MM.1S (cell line): ENCODE measurements around the gene NOS2.

Experiments used
- DNase-seq: peaks from one replicate; pipeline ENCODE4 v3.0.0-alpha.2; 2015
- H2AFZ ChIP-seq: fragments of 300-600 bp; sonication (generic); 2 replicates; pipeline ENCODE4 v1.6.0; 2016; ENCODE audit warnings: antibody characterized with exemption, low read length
- H3F3A ChIP-seq: fragments of 300-600 bp; sonication (generic); 2 replicates; pipeline ENCODE4 v1.6.1; 2016; ENCODE audit warnings: mild to moderate bottlenecking, antibody characterized with exemption, low read length, moderate library complexity, mixed read lengths; ENCODE audit not compliant: insufficient read depth
- H3K27ac ChIP-seq: fragments of 300-600 bp; sonication (generic); 2 replicates; pipeline ENCODE4 v1.5.1; 2016; ENCODE audit warnings: mild to moderate bottlenecking, low read length
- H3K27me3 ChIP-seq: fragments of 300-600 bp; sonication (generic); replicated peaks from 2 replicates; pipeline ENCODE4 v1.6.0; 2016; ENCODE audit warnings: low read length; ENCODE audit not compliant: insufficient read depth
- H3K36me3 ChIP-seq: fragments of 300-600 bp; sonication (generic); replicated peaks from 2 replicates; pipeline ENCODE4 v1.6.1; 2016; ENCODE audit warnings: mild to moderate bottlenecking, low read length, mixed read lengths; ENCODE audit not compliant: insufficient read depth
- H3K4me1 ChIP-seq: fragments of 300-600 bp; sonication (generic); 2 replicates; pipeline ENCODE4 v1.6.1; 2016; ENCODE audit warnings: low read length, mixed read lengths
- H3K4me2 ChIP-seq: fragments of 300-600 bp; sonication (generic); 2 replicates; pipeline ENCODE4 v1.6.0; 2016; ENCODE audit warnings: low read depth, low read length
- H3K4me3 ChIP-seq: fragments of 300-600 bp; sonication (generic); 2 replicates; pipeline ENCODE4 v1.5.1; 2016; ENCODE audit warnings: low read length, mixed read lengths
- H3K79me2 ChIP-seq: fragments of 300-600 bp; sonication (generic); 2 replicates; pipeline ENCODE4 v1.6.1; 2016; ENCODE audit warnings: mixed run types, low read length, mixed read lengths
- H3K9ac ChIP-seq: fragments of 300-600 bp; sonication (generic); 2 replicates; pipeline ENCODE4 v1.6.1; 2016; ENCODE audit warnings: low read length, mixed read lengths
- H3K9me2 ChIP-seq: fragments of 300-600 bp; sonication (generic); replicated peaks from 2 replicates; pipeline ENCODE4 v1.6.1; 2016; ENCODE audit warnings: mild to moderate bottlenecking, low read length, mixed read lengths; ENCODE audit not compliant: insufficient read depth
- H3K9me3 ChIP-seq: fragments of 300-600 bp; sonication (generic); replicated peaks from 2 replicates; pipeline ENCODE4 v1.6.1; 2016; ENCODE audit warnings: mild to moderate bottlenecking, low read length, mixed read lengths; ENCODE audit not compliant: insufficient read depth
- H4K20me1 ChIP-seq: fragments of 300-600 bp; sonication (generic); 2 replicates; pipeline ENCODE4 v1.6.1; 2016; ENCODE audit warnings: mild to moderate bottlenecking, low read length, moderate library complexity, mixed read lengths; ENCODE audit not compliant: insufficient read depth
- EZH2 ChIP-seq: fragments of 300-600 bp; sonication (generic); optimal IDR thresholded peaks from 2 replicates; pipeline ENCODE3; 2017; ENCODE audit warnings: low read depth, mild to moderate bottlenecking, antibody characterized with exemption, low read length, mixed read lengths
- EZH2phosphoT487 ChIP-seq: fragments of 300-600 bp; sonication (generic); IDR thresholded peaks from 2 replicates; pipeline ENCODE4 v1.6.1; 2018; ENCODE audit warnings: antibody characterized with exemption, low read length
- TF ChIP-seq, protein P1 (sequence below): fragments of 300-600 bp; sonication (generic); IDR thresholded peaks from 2 replicates; pipeline ENCODE4 v1.5.1; 2016; ENCODE audit warnings: antibody characterized with exemption, low read length, mixed read lengths

The NOS2 gene

DNA sequence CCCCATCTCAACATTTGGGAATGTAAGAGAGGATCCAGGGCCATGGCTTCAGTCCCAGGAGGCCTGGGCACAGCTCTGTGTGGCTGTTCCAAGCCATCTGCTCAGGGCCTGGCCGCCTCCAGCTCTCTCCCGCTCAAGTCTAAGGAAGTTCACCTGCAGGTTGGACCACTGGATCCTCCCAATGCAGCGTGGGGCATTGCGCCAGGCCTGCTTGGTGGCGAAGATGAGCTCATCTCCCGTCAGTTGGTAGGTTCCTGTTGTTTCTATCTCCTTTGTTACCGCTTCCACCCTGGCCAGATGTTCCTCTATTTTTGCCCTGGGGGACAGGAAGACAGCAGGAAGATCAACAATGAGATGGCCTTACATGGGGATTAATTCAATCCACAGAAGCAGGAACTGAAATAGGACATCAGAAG, 17.5 kb downstream of the NOS2 start:
- Histone ChIP-seq H3K4me2 (no peak overlapping the region), H3K79me2 (no peaks in the 10 kb centered on the region), H3K9ac (no peak overlapping the region), H3K27ac (no peak overlapping the region), H3F3A (no peaks in the 10 kb centered on the region), H3K4me1 (no peaks in the 10 kb centered on the region), H3K36me3 (no peaks in the 10 kb centered on the region), H3K9me2 (no peaks in the 10 kb centered on the region), H2AFZ (no peak overlapping the region), H3K9me3 (no peaks in the 10 kb centered on the region), H4K20me1 (no peaks in the 10 kb centered on the region), H3K4me3 (no peak overlapping the region), H3K27me3 (0 out of 2 replicates have a peak, but pooled peaks cover 5% of the 10 kb centered on the region)
- TF ChIP-seq EZH2 (no peak), EZH2phosphoT487 (no peak)
- TF ChIP-seq, protein P1, sequence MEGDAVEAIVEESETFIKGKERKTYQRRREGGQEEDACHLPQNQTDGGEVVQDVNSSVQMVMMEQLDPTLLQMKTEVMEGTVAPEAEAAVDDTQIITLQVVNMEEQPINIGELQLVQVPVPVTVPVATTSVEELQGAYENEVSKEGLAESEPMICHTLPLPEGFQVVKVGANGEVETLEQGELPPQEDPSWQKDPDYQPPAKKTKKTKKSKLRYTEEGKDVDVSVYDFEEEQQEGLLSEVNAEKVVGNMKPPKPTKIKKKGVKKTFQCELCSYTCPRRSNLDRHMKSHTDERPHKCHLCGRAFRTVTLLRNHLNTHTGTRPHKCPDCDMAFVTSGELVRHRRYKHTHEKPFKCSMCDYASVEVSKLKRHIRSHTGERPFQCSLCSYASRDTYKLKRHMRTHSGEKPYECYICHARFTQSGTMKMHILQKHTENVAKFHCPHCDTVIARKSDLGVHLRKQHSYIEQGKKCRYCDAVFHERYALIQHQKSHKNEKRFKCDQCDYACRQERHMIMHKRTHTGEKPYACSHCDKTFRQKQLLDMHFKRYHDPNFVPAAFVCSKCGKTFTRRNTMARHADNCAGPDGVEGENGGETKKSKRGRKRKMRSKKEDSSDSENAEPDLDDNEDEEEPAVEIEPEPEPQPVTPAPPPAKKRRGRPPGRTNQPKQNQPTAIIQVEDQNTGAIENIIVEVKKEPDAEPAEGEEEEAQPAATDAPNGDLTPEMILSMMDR = no peak
- DNase-seq = no peak

DNA sequence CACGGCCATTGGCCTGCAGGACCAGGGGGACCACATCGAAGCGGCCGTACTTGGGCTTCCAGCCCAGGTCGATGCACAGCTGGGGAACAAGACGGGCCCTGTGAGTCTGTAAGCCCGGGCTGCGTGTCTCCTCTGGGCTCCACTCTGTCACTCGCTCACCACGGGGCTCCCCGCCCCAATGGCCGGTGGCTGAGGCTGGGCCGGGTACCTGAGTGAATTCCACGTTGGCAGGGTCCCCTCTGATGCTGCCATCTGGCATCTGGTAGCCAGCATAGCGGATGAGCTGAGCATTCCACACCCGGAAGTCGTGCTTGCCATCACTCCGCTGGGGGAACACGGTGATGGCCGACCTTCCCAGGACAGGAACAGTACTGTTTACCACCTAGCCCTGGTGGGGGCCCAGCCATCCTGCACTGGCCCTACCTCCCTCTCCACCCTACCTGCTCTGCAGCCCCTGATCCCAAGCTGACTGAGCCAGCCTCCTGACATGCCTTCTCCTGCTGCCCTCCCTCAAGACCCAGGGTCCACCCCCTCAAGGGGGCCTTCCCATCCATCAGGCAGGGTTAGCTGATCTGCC, 19.4 kb downstream of the NOS2 start:
- no peaks in the 10 kb centered on the region for H3K36me3 ChIP-seq
- no peaks in the 10 kb centered on the region for H3K9me2 ChIP-seq
- H3K9me3 ChIP-seq = no peaks in the 10 kb centered on the region
- H3K4me1 ChIP-seq = no peaks in the 10 kb centered on the region
- 0 out of 2 replicates have a peak, but pooled peaks cover 5% of the 10 kb centered on the region for H3K27me3 ChIP-seq
- H4K20me1 ChIP-seq = no peaks in the 10 kb centered on the region
- H3K4me3 ChIP-seq = no peak overlapping the region
- no peak overlapping the region for H2AFZ ChIP-seq
- H3K27ac ChIP-seq = no peak overlapping the region
- H3F3A ChIP-seq = no peaks in the 10 kb centered on the region
- H3K4me2 ChIP-seq = no peak overlapping the region
- DNase-seq = no peak
- no peak for TF ChIP-seq EZH2
- TF ChIP-seq, protein P1 = no peak
- no peak for TF ChIP-seq EZH2phosphoT487
- no peaks in the 10 kb centered on the region for H3K79me2 ChIP-seq
- no peak overlapping the region for H3K9ac ChIP-seq

DNA sequence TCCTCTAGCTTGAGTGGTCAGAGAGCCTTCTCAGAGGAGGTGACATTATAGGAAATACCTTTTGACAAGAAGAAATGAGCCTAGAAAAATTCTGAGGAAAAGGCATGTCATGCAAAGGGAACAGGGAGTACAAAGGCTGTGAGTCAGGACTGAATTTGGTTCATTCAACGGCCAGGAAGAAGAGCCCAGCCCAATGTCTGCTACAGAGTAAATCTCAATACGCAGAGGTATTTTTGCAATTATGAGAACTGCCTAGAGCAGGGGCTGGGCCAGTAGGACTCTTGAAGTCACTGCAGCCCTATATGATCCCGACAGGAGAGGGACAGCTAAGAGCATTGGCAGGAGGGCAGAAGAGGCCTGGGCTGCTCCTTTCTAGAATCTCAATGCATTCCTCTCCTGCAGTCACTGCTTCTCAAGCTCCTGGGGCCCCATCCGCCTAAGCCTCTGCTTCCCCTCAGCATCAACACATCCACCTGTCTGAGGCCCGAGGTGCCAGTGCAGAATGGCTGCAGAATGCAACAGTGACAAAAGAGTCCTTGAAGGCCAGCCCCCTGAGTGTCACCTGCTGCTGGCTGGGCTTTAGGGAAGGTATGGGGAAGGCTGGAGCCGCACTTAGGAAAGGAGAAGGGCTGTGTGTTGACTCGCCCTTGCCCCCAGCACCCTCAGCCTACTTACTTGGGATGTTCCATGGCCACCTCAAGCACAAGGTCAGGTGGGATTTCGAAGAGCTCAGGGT, 20.1 kb downstream of the NOS2 start:
- no peaks in the 10 kb centered on the region for H3K9me3 ChIP-seq
- H3K9ac ChIP-seq = no peak overlapping the region
- no peak for DNase-seq
- H4K20me1 ChIP-seq = no peaks in the 10 kb centered on the region
- H3K79me2 ChIP-seq = no peaks in the 10 kb centered on the region
- TF ChIP-seq, protein P1 = no peak
- TF ChIP-seq EZH2phosphoT487 (no peak), EZH2 (no peak)
- H3K36me3 ChIP-seq = no peaks in the 10 kb centered on the region
- H3F3A ChIP-seq = no peaks in the 10 kb centered on the region
- H3K4me3 ChIP-seq = no peak overlapping the region
- no peaks in the 10 kb centered on the region for H3K4me1 ChIP-seq
- no peak overlapping the region for H3K27ac ChIP-seq
- H3K4me2 ChIP-seq = no peak overlapping the region
- H3K9me2 ChIP-seq = no peaks in the 10 kb centered on the region
- H2AFZ ChIP-seq = no peak overlapping the region
- 0 out of 2 replicates have a peak, but pooled peaks cover 5% of the 10 kb centered on the region for H3K27me3 ChIP-seq
